Stimulated activated effector memory CD8-positive, alpha-beta T cell treated with anti-CD3 and anti-CD28 coated beads, Interleukin-12 subunit alpha, Interleukin-12 subunit beta, amount 100 ng/mL, for 72 hours (primary cell): ENCODE results near the gene CFAP53.
A peak's percentile ranks its signal among the peaks of the same experiment; 100 is the strongest.

Experiments
- ATAC-seq: fragments of 150-1000 bp; cut with Tn5 transposase; 2 replicates; pipeline ENCODE4 v1.10.0; 2021
- DNase-seq, 2 donors: peaks; one replicate each; pipeline ENCODE4 v3.0.0; 2021 to 2022; ENCODE audit warnings: low spot score in 2 of 2
- H3K27ac Mint-ChIP-seq: one replicate; pipeline ENCODE4 v1.8.0; 2022; ENCODE audit warnings: mild to moderate bottlenecking, mixed read lengths
- H3K36me3 Mint-ChIP-seq: one replicate; pipeline ENCODE4 v1.8.0; 2022; ENCODE audit warnings: mild to moderate bottlenecking, mixed read lengths
- H3K4me1 Mint-ChIP-seq: one replicate; pipeline ENCODE4 v1.8.0; 2022; ENCODE audit warnings: mixed read lengths
- H3K4me3 Mint-ChIP-seq: one replicate; pipeline ENCODE4 v1.8.0; 2022; ENCODE audit warnings: mild to moderate bottlenecking, mixed read lengths
- H3K9me3 Mint-ChIP-seq: one replicate; pipeline ENCODE4 v1.8.0; 2022; ENCODE audit warnings: mixed read lengths

Gene CFAP53

GRCh38 chr18:50196261-50196660 lies 70.0 kb downstream of the CFAP53 start:
- H3K27ac Mint-ChIP-seq = no peak overlapping the region
- no peak for ATAC-seq

GRCh38 chr18:50195689-50196088 lies 70.6 kb downstream of the CFAP53 start:
- ATAC-seq = no peak
- Mint-ChIP-seq H3K9me3 (no peaks in the 10 kb centered on the region), H3K27ac (no peak overlapping the region), H3K4me1 (peaks cover 11% of the 10 kb centered on the region), H3K4me3 (peak overlapping the region; percentile 49), H3K36me3 (no peaks in the 10 kb centered on the region)
- DNase-seq = no peak

More at GRCh38 chr18:50196261-50196660, 70.0 kb downstream of the CFAP53 start:
- Mint-ChIP-seq H3K4me3 (no peak overlapping the region), H3K9me3 (peaks cover 2% of the 10 kb centered on the region), H3K36me3 (no peaks in the 10 kb centered on the region), H3K4me1 (peaks cover 11% of the 10 kb centered on the region)
- DNase-seq = no peak

- DNase-seq = peak; percentile 28 to 66
- Mint-ChIP-seq H3K27ac (no peak within 1 kb of the TSS), H3K36me3 (no peaks in the 10 kb centered on the region), H3K4me3 (peak within 1 kb of the TSS; percentile 49), H3K4me1 (peaks cover 17% of the 10 kb centered on the region), H3K9me3 (no peaks in the 10 kb centered on the region)
- ATAC-seq = peak; percentile 82
These were observed 71.4 kb downstream of the CFAP53 start, which contains the start of gene MYO5B for GRCh38 chr18:50194631-50195532. Gene MYO5B (minus strand): TSS chr18:50195147. CDS start chr18:50194793, 354 bp downstream.

- H3K27ac Mint-ChIP-seq = no peak overlapping the region
- peaks cover 17% of the 10 kb centered on the region for H3K4me1 Mint-ChIP-seq
- no peak for DNase-seq
- H3K9me3 Mint-ChIP-seq = no peaks in the 10 kb centered on the region
- H3K4me3 Mint-ChIP-seq = peak overlapping the region; percentile 18
- ATAC-seq = no peak
- no peaks in the 10 kb centered on the region for H3K36me3 Mint-ChIP-seq
These were observed 72.3 kb downstream of the CFAP53 start for GRCh38 chr18:50193796-50194630.

GRCh38 chr18:50192995-50193795 lies 73.1 kb downstream of the CFAP53 start:
- Mint-ChIP-seq H3K36me3 (no peaks in the 10 kb centered on the region), H3K4me3 (peak overlapping the region; percentile 18), H3K4me1 (peaks cover 17% of the 10 kb centered on the region), H3K9me3 (no peaks in the 10 kb centered on the region), H3K27ac (no peak overlapping the region)
- no peak for ATAC-seq
- no peak for DNase-seq

- no peak for ATAC-seq
- Mint-ChIP-seq H3K36me3 (no peaks in the 10 kb centered on the region), H3K4me3 (no peak overlapping the region), H3K9me3 (no peaks in the 10 kb centered on the region), H3K27ac (no peak overlapping the region), H3K4me1 (peaks cover 17% of the 10 kb centered on the region)
- no peak for DNase-seq
These were observed 75.4 kb downstream of the CFAP53 start for GRCh38 chr18:50190926-50191325.

- H3K36me3 Mint-ChIP-seq = no peaks in the 10 kb centered on the region
- ATAC-seq = peak; percentile 71
These were observed 76.1 kb downstream of the CFAP53 start for GRCh38 chr18:50190236-50190635.

GRCh38 chr18:50189160-50189559 lies 77.1 kb downstream of the CFAP53 start:
- no peaks in the 10 kb centered on the region for H3K9me3 Mint-ChIP-seq
- no peak overlapping the region for H3K27ac Mint-ChIP-seq
- H3K36me3 Mint-ChIP-seq = no peaks in the 10 kb centered on the region
- H3K4me3 Mint-ChIP-seq = no peak overlapping the region
- peak; percentile 37 for ATAC-seq
- peaks cover 16% of the 10 kb centered on the region for H3K4me1 Mint-ChIP-seq
- no peak for DNase-seq

More at GRCh38 chr18:50190236-50190635, 76.1 kb downstream of the CFAP53 start:
- DNase-seq = no peak
- Mint-ChIP-seq H3K9me3 (no peaks in the 10 kb centered on the region), H3K4me3 (no peak overlapping the region), H3K27ac (no peak overlapping the region), H3K4me1 (peaks cover 17% of the 10 kb centered on the region)

- Mint-ChIP-seq H3K4me3 (no peak overlapping the region), H3K27ac (no peak overlapping the region), H3K36me3 (no peaks in the 10 kb centered on the region), H3K9me3 (no peaks in the 10 kb centered on the region), H3K4me1 (peaks cover 11% of the 10 kb centered on the region)
- ATAC-seq (no peak), DNase-seq (no peak)
These were observed 77.6 kb downstream of the CFAP53 start for GRCh38 chr18:50188652-50189051.

GRCh38 chr18:50187659-50188058 lies 78.6 kb downstream of the CFAP53 start:
- H3K9me3 Mint-ChIP-seq = no peaks in the 10 kb centered on the region
- no peaks in the 10 kb centered on the region for H3K36me3 Mint-ChIP-seq
- peaks cover 6% of the 10 kb centered on the region for H3K4me1 Mint-ChIP-seq
- H3K4me3 Mint-ChIP-seq = no peak overlapping the region
- no peak for ATAC-seq
- no peak overlapping the region for H3K27ac Mint-ChIP-seq
- DNase-seq = no peak

- no peak for DNase-seq
- Mint-ChIP-seq H3K36me3 (no peaks in the 10 kb centered on the region), H3K4me3 (no peak overlapping the region), H3K4me1 (peaks cover 6% of the 10 kb centered on the region), H3K9me3 (no peaks in the 10 kb centered on the region), H3K27ac (no peak overlapping the region)
- ATAC-seq = no peak
These were observed 79.9 kb downstream of the CFAP53 start for GRCh38 chr18:50186385-50186784.

GRCh38 chr18:50183556-50183955 lies 82.7 kb downstream of the CFAP53 start:
- Mint-ChIP-seq H3K27ac (no peak overlapping the region), H3K4me1 (no peaks in the 10 kb centered on the region), H3K36me3 (no peaks in the 10 kb centered on the region), H3K9me3 (no peaks in the 10 kb centered on the region), H3K4me3 (no peak overlapping the region)
- DNase-seq (no peak), ATAC-seq (no peak)

- DNase-seq = no peak
- ATAC-seq = no peak
- no peaks in the 10 kb centered on the region for H3K4me1 Mint-ChIP-seq
These were observed 83.8 kb downstream of the CFAP53 start for GRCh38 chr18:50182511-50182910.

GRCh38 chr18:50181590-50181989 lies 84.7 kb downstream of the CFAP53 start:
- no peaks in the 10 kb centered on the region for H3K9me3 Mint-ChIP-seq
- ATAC-seq (no peak), DNase-seq (no peak)
- no peak overlapping the region for H3K4me3 Mint-ChIP-seq
- H3K27ac Mint-ChIP-seq = no peak overlapping the region
- H3K36me3 Mint-ChIP-seq = no peaks in the 10 kb centered on the region
- H3K4me1 Mint-ChIP-seq = no peaks in the 10 kb centered on the region

More at GRCh38 chr18:50182511-50182910, 83.8 kb downstream of the CFAP53 start:
- Mint-ChIP-seq H3K9me3 (no peaks in the 10 kb centered on the region), H3K4me3 (no peak overlapping the region), H3K36me3 (no peaks in the 10 kb centered on the region), H3K27ac (no peak overlapping the region)

- Mint-ChIP-seq H3K4me3 (no peak overlapping the region), H3K27ac (no peak overlapping the region), H3K4me1 (no peaks in the 10 kb centered on the region), H3K9me3 (no peaks in the 10 kb centered on the region), H3K36me3 (no peaks in the 10 kb centered on the region)
- ATAC-seq (peak; percentile 38), DNase-seq (no peak)
These were observed 86.8 kb downstream of the CFAP53 start for GRCh38 chr18:50179465-50179864.
